ENCODE results near the gene CYBC1. TPM values are rescaled to one million over a fixed set of nuclear protein-coding genes. Genes with fewer than 3 reads are reported as not detected.

CYBC1 gene
- polyA plus RNA-seq, 1 donor (not counting 4 experiments of a cell fraction or from before 2014, with no cell fraction given) = 30.2 TPM

GRCh38 chr17:82491196-82491530 lies 40.6 kb upstream of the CYBC1 start:
- Histone ChIP-seq H3K36me3 (ENCODE audit: control insufficient read depth in 2 of 2, extremely low read depth in 1 of 2, insufficient read depth in 2 of 2, low read length in 2 of 2) (no peaks in the 10 kb centered on the region), H3K27ac (ENCODE audit: control insufficient read depth, insufficient read depth, low read length) (no peak overlapping the region), H3K79me2 (ENCODE audit: control insufficient read depth, insufficient read depth, low read length) (no peaks in the 10 kb centered on the region), H3K9me3 (ENCODE audit: control insufficient read depth, low read depth, low read length) (no peaks in the 10 kb centered on the region), H3K9me1 (ENCODE audit: control insufficient read depth, extremely low read depth, insufficient read depth, low read length) (peaks cover under 1% of the 10 kb centered on the region), H3K4me2 (ENCODE audit: control insufficient read depth, extremely low read depth, insufficient read depth, low read depth, low read length) (no peak overlapping the region), H4K20me1 (ENCODE audit: control insufficient read depth, extremely low read depth, insufficient read depth, low read length) (no peaks in the 10 kb centered on the region), H3K4me3 (ENCODE audit: control insufficient read depth in 2 of 3, extremely low read depth in 1 of 3, insufficient read depth in 2 of 3, low read depth in 1 of 3, low read length in 3 of 3) (no peak overlapping the region), H3K9ac (ENCODE audit: control insufficient read depth, extremely low read depth, insufficient read depth, low read length) (no peak overlapping the region), H3K4me1 (ENCODE audit: control insufficient read depth, extremely low read depth, insufficient read depth, low read length) (peaks cover 35% of the 10 kb centered on the region), H2AFZ (ENCODE audit: control insufficient read depth, low read length) (no peak overlapping the region), H3K27me3 (ENCODE audit: control insufficient read depth, extremely low read depth, insufficient read depth, low read length) (no peaks in the 10 kb centered on the region)
- dilution Hi-C loops (cut with MboI; ENCODE audit: extremely low pct_ligation_motif_present, low sequenced_read_pairs) = no loop called here
- DNase-seq (ENCODE audit: low read depth, low spot score) (no peak), FAIRE-seq (no peak)
- TF ChIP-seq CTCF (optimal IDR thresholded peaks at IDR 0.05 in 1 of 3, IDR thresholded peaks at IDR 0.05 in 1 of 3, conservative IDR thresholded peaks at IDR 0.05 in 1 of 3; ENCODE audit: extremely low read depth in 1 of 3, insufficient read depth in 2 of 3, low read length in 3 of 3) (no peak), EZH2 (IDR thresholded peaks at IDR 0.05; ENCODE audit: low read length) (no peak)

- peaks cover 0 to 2% of the 10 kb centered on the region in 2 experiments for H3K36me3 ChIP-seq (ENCODE audit: control insufficient read depth in 2 of 2, extremely low read depth in 1 of 2, insufficient read depth in 2 of 2, low read length in 2 of 2)
- FAIRE-seq (no peak), DNase-seq (ENCODE audit: low read depth, low spot score) (no peak)
- no peak overlapping the region for H3K9ac ChIP-seq (ENCODE audit: control insufficient read depth, extremely low read depth, insufficient read depth, low read length)
- H3K27me3 ChIP-seq (ENCODE audit: control insufficient read depth, extremely low read depth, insufficient read depth, low read length) = no peaks in the 10 kb centered on the region
- dilution Hi-C loops (cut with MboI; ENCODE audit: extremely low pct_ligation_motif_present, low sequenced_read_pairs) = no loop called here
- TF ChIP-seq EZH2 (IDR thresholded peaks at IDR 0.05; ENCODE audit: low read length) = no peak
- no peak for TF ChIP-seq CTCF (optimal IDR thresholded peaks at IDR 0.05 in 1 of 3, IDR thresholded peaks at IDR 0.05 in 1 of 3, conservative IDR thresholded peaks at IDR 0.05 in 1 of 3; ENCODE audit: extremely low read depth in 1 of 3, insufficient read depth in 2 of 3, low read length in 3 of 3)
- no peaks in the 10 kb centered on the region for H3K9me3 ChIP-seq (ENCODE audit: control insufficient read depth, low read depth, low read length)
- H3K9me1 ChIP-seq (ENCODE audit: control insufficient read depth, extremely low read depth, insufficient read depth, low read length) = no peaks in the 10 kb centered on the region
- no peak overlapping the region for H3K27ac ChIP-seq (ENCODE audit: control insufficient read depth, insufficient read depth, low read length)
- H2AFZ ChIP-seq (ENCODE audit: control insufficient read depth, low read length) = no peak overlapping the region
- no peak overlapping the region for H3K4me3 ChIP-seq (ENCODE audit: control insufficient read depth in 2 of 3, extremely low read depth in 1 of 3, insufficient read depth in 2 of 3, low read depth in 1 of 3, low read length in 3 of 3)
- H3K79me2 ChIP-seq (ENCODE audit: control insufficient read depth, insufficient read depth, low read length) = no peaks in the 10 kb centered on the region
- H3K4me2 ChIP-seq (ENCODE audit: control insufficient read depth, extremely low read depth, insufficient read depth, low read depth, low read length) = no peak overlapping the region
- H3K4me1 ChIP-seq (ENCODE audit: control insufficient read depth, extremely low read depth, insufficient read depth, low read length) = peaks cover 31% of the 10 kb centered on the region
- H4K20me1 ChIP-seq (ENCODE audit: control insufficient read depth, extremely low read depth, insufficient read depth, low read length) = no peaks in the 10 kb centered on the region
These were observed 40.1 kb upstream of the CYBC1 start for GRCh38 chr17:82490512-82491195.

All from keratinocyte (primary cell).